Measurements from ENCODE around the gene DKKL1.
"Not testable (repeated sequence)": the region's sequence is repeated elsewhere in the genome, so short reads cannot be mapped to it uniquely, and the experiment has no call there.

The DKKL1 gene

GRCh38 chr19:49362048-49362928 lies 1.4 kb upstream of the DKKL1 start, which contains the start of gene TEAD2:
TSS of gene TEAD2 (minus strand) at chr19:49362416. CDS start at chr19:49360075, 2,341 bp downstream.
- DNase-seq (ENCODE audit: low spot score), result peak; percentile 81

- DNase-seq (ENCODE audit: low spot score), result peak; percentile 42
These were observed 779 bp upstream of the DKKL1 start for GRCh38 chr19:49362929-49363267.

GRCh38 chr19:49364083-49364737 lies 533 bp downstream of the DKKL1 start:
- DNase-seq (ENCODE audit: low spot score), result no peak

- no peak for DNase-seq (ENCODE audit: low spot score)
These were observed 2.4 kb downstream of the DKKL1 start for GRCh38 chr19:49366110-49366509.

- no peak for DNase-seq (ENCODE audit: low spot score)
These were observed 5.2 kb downstream of the DKKL1 start for GRCh38 chr19:49368711-49369358.

GRCh38 chr19:49371184-49371583 lies 7.5 kb downstream of the DKKL1 start:
- no peak for DNase-seq (ENCODE audit: low spot score)

- DNase-seq (ENCODE audit: low spot score), result not testable (repeated sequence)
These were observed 9.5 kb downstream of the DKKL1 start for GRCh38 chr19:49373174-49373573.

- DNase-seq (ENCODE audit: low spot score), result no peak
These were observed 11.2 kb downstream of the DKKL1 start for GRCh38 chr19:49374665-49375434.

GRCh38 chr19:49378512-49378911 lies 14.8 kb downstream of the DKKL1 start:
- DNase-seq (ENCODE audit: low spot score), result no peak

GRCh38 chr19:49380391-49380790 lies 16.7 kb downstream of the DKKL1 start:
- DNase-seq (ENCODE audit: low spot score), result no peak

GRCh38 chr19:49382639-49383038 lies 19.0 kb downstream of the DKKL1 start:
- DNase-seq (ENCODE audit: low spot score), result no peak

- no peak for DNase-seq (ENCODE audit: low spot score)
These were observed 19.9 kb downstream of the DKKL1 start for GRCh38 chr19:49383599-49383998.

- DNase-seq (ENCODE audit: low spot score), result peak; percentile 42
These were observed 24.3 kb downstream of the DKKL1 start, which contains the start of gene KASH5 for GRCh38 chr19:49387936-49388372. TSS of gene KASH5 (plus strand) at chr19:49388249. CDS start at chr19:49390884, 2,635 bp downstream.

GRCh38 chr19:49389406-49389805 lies 25.7 kb downstream of the DKKL1 start:
- DNase-seq (ENCODE audit: low spot score), result no peak

GRCh38 chr19:49390131-49390928 lies 26.7 kb downstream of the DKKL1 start:
- no peak for DNase-seq (ENCODE audit: low spot score)

GRCh38 chr19:49390929-49391359 lies 27.3 kb downstream of the DKKL1 start:
- no peak for DNase-seq (ENCODE audit: low spot score)

GRCh38 chr19:49391581-49392399 lies 28.1 kb downstream of the DKKL1 start:
- DNase-seq (ENCODE audit: low spot score), result peak; percentile 91

- no peak for DNase-seq (ENCODE audit: low spot score)
These were observed 30.2 kb downstream of the DKKL1 start for GRCh38 chr19:49393881-49394280.

GRCh38 chr19:49395581-49396407 lies 32.1 kb downstream of the DKKL1 start:
- DNase-seq (ENCODE audit: low spot score), result no peak

Data from HuH-7 (cell line).